Measurements from ENCODE around the gene POLR2A. TPM values are rescaled to one million over a fixed set of nuclear protein-coding genes. Genes with fewer than 3 reads are reported as not detected.

POLR2A gene
- total and polyA plus RNA-seq, 2 of the 13 experiments (the other 11 are each of a cell fraction or from before 2014, with no cell fraction given): 17.8 to 18.3 TPM

GRCh38 chr17:7444682-7445618 lies 39.2 kb upstream of the POLR2A start, which contains the start of gene CHRNB1 (continued):
- no peak for TF ChIP-seq SETDB1 (CRISPR knock-in tag; IDR thresholded peaks at IDR 0.05; ENCODE audit: borderline replicate concordance)
- no peak for TF ChIP-seq SMARCE1 (IDR thresholded peaks at IDR 0.05; ENCODE audit: borderline replicate concordance)
- TF ChIP-seq ZNF770 (CRISPR knock-in tag; IDR thresholded peaks at IDR 0.05): 0 out of 2 replicates have a peak, but pooled peaks have one; percentile 51
- 0 out of 2 replicates have a peak, but pooled peaks have one; percentile 56 for TF ChIP-seq EED (CRISPR knock-in tag; IDR thresholded peaks at IDR 0.05)
- TF ChIP-seq GATAD1 (CRISPR knock-in tag; IDR thresholded peaks at IDR 0.05): peak; percentile 68
- no peak for TF ChIP-seq HOXD1 (CRISPR knock-in tag; IDR thresholded peaks at IDR 0.05)
- no peak for TF ChIP-seq ZNF367 (CRISPR knock-in tag; IDR thresholded peaks at IDR 0.05; ENCODE audit: borderline replicate concordance)
- peak in 1 of 2 experiments; percentile 69; a peak in 1 of 4 replicates for TF ChIP-seq NR2F1 (CRISPR knock-in tag; IDR thresholded peaks at IDR 0.05)
- no peak for TF ChIP-seq ZNF567 (CRISPR knock-in tag; IDR thresholded peaks at IDR 0.05; ENCODE audit: borderline replicate concordance)
- no peak for TF ChIP-seq ZNF407 (CRISPR knock-in tag; IDR thresholded peaks at IDR 0.05; ENCODE audit: not compliant biosample characterization)
- peak; percentile 51; the same call in 1 of the 2 replicates for TF ChIP-seq ETV5 (CRISPR knock-in tag; IDR thresholded peaks at IDR 0.05; ENCODE audit: borderline replicate concordance)
- no peak for TF ChIP-seq REXO4 (CRISPR knock-in tag; IDR thresholded peaks at IDR 0.05; ENCODE audit: borderline replicate concordance)
- no peak; the same call in 1 of the 2 replicates for TF ChIP-seq JDP2 (CRISPR knock-in tag; IDR thresholded peaks at IDR 0.05; ENCODE audit: borderline replicate concordance)
- no peak for TF ChIP-seq ARNT (IDR thresholded peaks at IDR 0.05)
- TF ChIP-seq CC2D1A (CRISPR knock-in tag; IDR thresholded peaks at IDR 0.05): no peak
- peak; percentile 57 for TF ChIP-seq ATF7-NPFF (CRISPR knock-in tag; IDR thresholded peaks at IDR 0.05; ENCODE audit: low read depth)
- TF ChIP-seq ZNF3 (CRISPR knock-in tag; IDR thresholded peaks at IDR 0.05): no peak
- no peak for TF ChIP-seq MED13 (CRISPR knock-in tag; IDR thresholded peaks at IDR 0.05)
- TF ChIP-seq ZNF136 (CRISPR knock-in tag; IDR thresholded peaks at IDR 0.05; ENCODE audit: low read depth): peak; percentile 57

Measured in HepG2 (cell line).